Lower leg skin (tissue), 4 donors: Measurements from ENCODE around the gene TTBK1. TPM values are rescaled to one million over a fixed set of nuclear protein-coding genes. Genes with fewer than 3 reads are reported as not detected.

Experiments
- DNase-seq, 2 donors: peaks; one replicate each; pipeline ENCODE4 v3.0.0-alpha.2; 2019; ENCODE audit warnings: low spot score in 2 of 2
- H3K4me3 ChIP-seq: fragments of 200-600 bp; sonication (generic); 2 replicates; pipeline ENCODE4 v1.5.1; 2017; ENCODE audit warnings: mild to moderate bottlenecking, low read depth; ENCODE audit not compliant: poor library complexity, severe bottlenecking
- CTCF ChIP-seq, 3 donors: fragments of 450-650 bp; IDR thresholded peaks; one replicate each; pipeline ENCODE4 v1.5.1; 2016; ENCODE audit warnings: antibody characterized with exemption in 3 of 3, mild to moderate bottlenecking in 3 of 3, moderate library complexity in 2 of 3
- POLR2A ChIP-seq, 2 donors: fragments of 450-650 bp; IDR thresholded peaks; one replicate each; pipeline ENCODE4 v1.6.1; 2016 to 2017; ENCODE audit warnings: antibody characterized with exemption in 2 of 2, mild to moderate bottlenecking in 1 of 2, moderate library complexity in 1 of 2
- WGBS, 2 donors: methylation state at CpG; one replicate each; pipeline ENCODE4 v1.1.5; 2018; 5-methylcytosine and 5-hydroxymethylcytosine counted together
- intact Hi-C: fragments of 100-400 bp; cut with DNase I; formaldehyde crosslinking; loops from one replicate; pipeline ENCODE4 v1.15.0; 2023; ENCODE audit warnings: low total_unique reads
- total RNA-seq, 4 donors: library from RNA; depleted of rRNA; stranded (reverse); fragments of >200 nt; gene quantifications; one replicate each; pipeline ENCODE4 v1.1.0, GENCODE V29; 2016

TTBK1 gene
- total RNA-seq, 4 donors from 2014 or later: 0.08 TPM; not detected in 3

- 94 to 95% methylated on average over 10 of the region's 11 CpGs for WGBS, 2 donors
- TF ChIP-seq POLR2A (IDR thresholded peaks at IDR 0.05): no peak
- TF ChIP-seq CTCF (IDR thresholded peaks at IDR 0.05): no peak
- H3K4me3 ChIP-seq: no peak overlapping the region
- no peak for DNase-seq
- intact Hi-C loops: no loop called here
These were observed 10.1 kb downstream of the TTBK1 start for GRCh38 chr6:43253401-43253800.

- no peak for TF ChIP-seq CTCF (IDR thresholded peaks at IDR 0.05)
- no peak for TF ChIP-seq POLR2A (IDR thresholded peaks at IDR 0.05)
- 86 to 89% methylated on average over 15 of the region's 15 CpGs for WGBS, 2 donors
- H3K4me3 ChIP-seq: no peak overlapping the region
- intact Hi-C loops: no loop called here
- DNase-seq: no peak
These were observed 11.0 kb downstream of the TTBK1 start for GRCh38 chr6:43254138-43254817.

- intact Hi-C loops: no loop called here
- TF ChIP-seq POLR2A (IDR thresholded peaks at IDR 0.05) (no peak), CTCF (IDR thresholded peaks at IDR 0.05) (no peak)
- WGBS, 2 donors: 83 to 87% methylated on average over 11 of the region's 11 CpGs
- H3K4me3 ChIP-seq: no peak overlapping the region
- DNase-seq: no peak
These were observed 11.6 kb downstream of the TTBK1 start for GRCh38 chr6:43254846-43255245.

- DNase-seq: no peak
These were observed 12.2 kb downstream of the TTBK1 start for GRCh38 chr6:43255408-43256054.

GRCh38 chr6:43256670-43257366, 13.5 kb downstream of the TTBK1 start:
- TF ChIP-seq CTCF (IDR thresholded peaks at IDR 0.05) (no peak), POLR2A (IDR thresholded peaks at IDR 0.05) (no peak)
- intact Hi-C loops: no loop called here
- DNase-seq: no peak
- 82 to 84% methylated on average over 9 of the region's 9 CpGs for WGBS, 2 donors
- H3K4me3 ChIP-seq: no peak overlapping the region

More at GRCh38 chr6:43255408-43256054, 12.2 kb downstream of the TTBK1 start:
- 73 to 81% methylated on average over 8 to 11 of the region's 11 CpGs for WGBS, 2 donors
- intact Hi-C loops: no loop called here
- H3K4me3 ChIP-seq: no peak overlapping the region
- no peak for TF ChIP-seq POLR2A (IDR thresholded peaks at IDR 0.05)
- no peak for TF ChIP-seq CTCF (IDR thresholded peaks at IDR 0.05)
